ENCODE measurements around the gene TMEM120B. TPM values are rescaled to one million over a fixed set of nuclear protein-coding genes. Genes with fewer than 3 reads are reported as not detected.
A peak's percentile ranks its signal among the peaks of the same experiment; 100 is the strongest.

The TMEM120B gene
- total RNA-seq, 2 donors from 2014 or later = 8.6 to 13.7 TPM

GRCh38 chr12:121810234-121810817 is 97.8 kb downstream of the TMEM120B start:
- H3K27ac Mint-ChIP-seq = no peak overlapping the region
- ATAC-seq (replicated peaks) = no peak
- no peaks in the 10 kb centered on the region for H3K9me3 Mint-ChIP-seq
- H3K36me3 Mint-ChIP-seq (ENCODE audit: low read depth) = peaks cover 74% of the 10 kb centered on the region
- H3K27me3 Mint-ChIP-seq = no peaks in the 10 kb centered on the region
- peak overlapping the region; percentile 86 for H3K4me3 Mint-ChIP-seq
- peaks cover 18% of the 10 kb centered on the region for H3K4me1 Mint-ChIP-seq

- ATAC-seq (replicated peaks) = no peak
- Mint-ChIP-seq H3K4me3 (peak overlapping the region; percentile 86), H3K4me1 (peaks cover 18% of the 10 kb centered on the region), H3K27me3 (no peaks in the 10 kb centered on the region), H3K36me3 (ENCODE audit: low read depth) (peaks cover 74% of the 10 kb centered on the region), H3K9me3 (no peaks in the 10 kb centered on the region), H3K27ac (peak overlapping the region; percentile 91)
These were observed 98.4 kb downstream of the TMEM120B start for GRCh38 chr12:121810833-121811433.

GRCh38 chr12:121811434-121812319 is 99.1 kb downstream of the TMEM120B start:
- peaks cover 74% of the 10 kb centered on the region for H3K36me3 Mint-ChIP-seq (ENCODE audit: low read depth)

GRCh38 chr12:121812320-121812871 is 99.8 kb downstream of the TMEM120B start:
- peak; percentile 79 for ATAC-seq (replicated peaks)
- Mint-ChIP-seq H3K27ac (peak overlapping the region; percentile 74), H3K4me1 (peaks cover 12% of the 10 kb centered on the region), H3K27me3 (no peaks in the 10 kb centered on the region), H3K36me3 (ENCODE audit: low read depth) (peaks cover 73% of the 10 kb centered on the region), H3K9me3 (no peaks in the 10 kb centered on the region), H3K4me3 (peak overlapping the region; percentile 86)

More at GRCh38 chr12:121811434-121812319, 99.1 kb downstream of the TMEM120B start:
- H3K27ac Mint-ChIP-seq = peak overlapping the region; percentile 91
- H3K4me1 Mint-ChIP-seq = peaks cover 12% of the 10 kb centered on the region
- no peaks in the 10 kb centered on the region for H3K9me3 Mint-ChIP-seq
- H3K27me3 Mint-ChIP-seq = no peaks in the 10 kb centered on the region
- ATAC-seq (replicated peaks) = peak; percentile 90
- H3K4me3 Mint-ChIP-seq = peak overlapping the region; percentile 86

GRCh38 chr12:121812921-121813896 is 100.7 kb downstream of the TMEM120B start:
- ATAC-seq (replicated peaks) = no peak
- H3K27ac Mint-ChIP-seq = peak overlapping the region; percentile 74
- peaks cover 12% of the 10 kb centered on the region for H3K4me1 Mint-ChIP-seq
- no peaks in the 10 kb centered on the region for H3K27me3 Mint-ChIP-seq
- no peaks in the 10 kb centered on the region for H3K9me3 Mint-ChIP-seq
- peak overlapping the region; percentile 86 for H3K4me3 Mint-ChIP-seq
- H3K36me3 Mint-ChIP-seq (ENCODE audit: low read depth) = peaks cover 77% of the 10 kb centered on the region

- Mint-ChIP-seq H3K4me3 (peak overlapping the region; percentile 86), H3K27me3 (no peaks in the 10 kb centered on the region), H3K27ac (peak overlapping the region; percentile 74), H3K36me3 (ENCODE audit: low read depth) (peaks cover 76% of the 10 kb centered on the region), H3K4me1 (peaks cover 12% of the 10 kb centered on the region), H3K9me3 (no peaks in the 10 kb centered on the region)
- no peak for ATAC-seq (replicated peaks)
These were observed 101.4 kb downstream of the TMEM120B start for GRCh38 chr12:121813951-121814350.

- Mint-ChIP-seq H3K27me3 (no peaks in the 10 kb centered on the region), H3K27ac (no peak overlapping the region), H3K4me3 (no peak overlapping the region), H3K36me3 (ENCODE audit: low read depth) (peaks cover 76% of the 10 kb centered on the region), H3K9me3 (no peaks in the 10 kb centered on the region), H3K4me1 (peaks cover 12% of the 10 kb centered on the region)
- ATAC-seq (replicated peaks) = no peak
These were observed 102.0 kb downstream of the TMEM120B start for GRCh38 chr12:121814429-121815119.

GRCh38 chr12:121815263-121815662 is 102.7 kb downstream of the TMEM120B start:
- peaks cover 12% of the 10 kb centered on the region for H3K4me1 Mint-ChIP-seq
- H3K9me3 Mint-ChIP-seq = no peaks in the 10 kb centered on the region
- peaks cover 78% of the 10 kb centered on the region for H3K36me3 Mint-ChIP-seq (ENCODE audit: low read depth)
- peak overlapping the region; percentile 25 for H3K27ac Mint-ChIP-seq
- no peak for ATAC-seq (replicated peaks)
- no peaks in the 10 kb centered on the region for H3K27me3 Mint-ChIP-seq
- H3K4me3 Mint-ChIP-seq = no peak overlapping the region

- no peak overlapping the region for H3K4me3 Mint-ChIP-seq
- H3K36me3 Mint-ChIP-seq (ENCODE audit: low read depth) = peaks cover 88% of the 10 kb centered on the region
- no peak for ATAC-seq (replicated peaks)
- peak overlapping the region; percentile 72 for H3K27ac Mint-ChIP-seq
- peaks cover 6% of the 10 kb centered on the region for H3K4me1 Mint-ChIP-seq
- no peaks in the 10 kb centered on the region for H3K27me3 Mint-ChIP-seq
- H3K9me3 Mint-ChIP-seq = no peaks in the 10 kb centered on the region
These were observed 104.5 kb downstream of the TMEM120B start for GRCh38 chr12:121816925-121817647.

- H3K4me3 Mint-ChIP-seq = no peak overlapping the region
- no peak for ATAC-seq (replicated peaks)
- H3K36me3 Mint-ChIP-seq (ENCODE audit: low read depth) = peaks cover 90% of the 10 kb centered on the region
- H3K27ac Mint-ChIP-seq = no peak overlapping the region
- H3K4me1 Mint-ChIP-seq = peaks cover 3% of the 10 kb centered on the region
- no peaks in the 10 kb centered on the region for H3K9me3 Mint-ChIP-seq
- no peaks in the 10 kb centered on the region for H3K27me3 Mint-ChIP-seq
These were observed 105.1 kb downstream of the TMEM120B start for GRCh38 chr12:121817648-121818043.

GRCh38 chr12:121819212-121819949 is 106.8 kb downstream of the TMEM120B start:
- H3K27me3 Mint-ChIP-seq = no peaks in the 10 kb centered on the region
- H3K9me3 Mint-ChIP-seq = no peaks in the 10 kb centered on the region
- H3K4me3 Mint-ChIP-seq = no peak overlapping the region
- peaks cover 89% of the 10 kb centered on the region for H3K36me3 Mint-ChIP-seq (ENCODE audit: low read depth)
- ATAC-seq (replicated peaks) = no peak
- H3K4me1 Mint-ChIP-seq = no peaks in the 10 kb centered on the region
- no peak overlapping the region for H3K27ac Mint-ChIP-seq

- Mint-ChIP-seq H3K27me3 (no peaks in the 10 kb centered on the region), H3K36me3 (ENCODE audit: low read depth) (peaks cover 92% of the 10 kb centered on the region)
These were observed 107.5 kb downstream of the TMEM120B start for GRCh38 chr12:121820056-121820455.

More at GRCh38 chr12:121820056-121820455, 107.5 kb downstream of the TMEM120B start:
- Mint-ChIP-seq H3K4me1 (no peaks in the 10 kb centered on the region), H3K4me3 (no peak overlapping the region), H3K9me3 (no peaks in the 10 kb centered on the region), H3K27ac (no peak overlapping the region)
- ATAC-seq (replicated peaks) = no peak

All from activated T-helper 17 cell treated with anti-CD3 and anti-CD28 coated beads, Interleukin-2, amount 50 U/mL, for 72 hours (primary cell).